Activated CD4-positive, alpha-beta T cell treated with anti-CD3 and anti-CD28 coated beads, Interleukin-2, Interleukin-4, amounts not matched to agents 100 ng/mL and 50 ng/mL, durations not matched to agents 16 hours and 8 hours (primary cell): ENCODE data around the gene NDUFA13.
"Not testable (repeated sequence)": the region's sequence is repeated elsewhere in the genome, so short reads cannot be mapped to it uniquely, and the experiment has no call there.

Experiments
- DNase-seq: peaks from one replicate; pipeline ENCODE4 v3.0.0-alpha.2; 2020; ENCODE audit warnings: low spot score

The NDUFA13 gene

GRCh38 chr19:19515642-19516519, at the start of gene NDUFA13:
NDUFA13 (plus strand) TSS chr19:19516225; CDS start chr19:19516239, 14 bp downstream.
- peak; percentile 95 for DNase-seq

GRCh38 chr19:19468424-19469050, 47.5 kb upstream of the NDUFA13 start:
- no peak for DNase-seq

DNA sequence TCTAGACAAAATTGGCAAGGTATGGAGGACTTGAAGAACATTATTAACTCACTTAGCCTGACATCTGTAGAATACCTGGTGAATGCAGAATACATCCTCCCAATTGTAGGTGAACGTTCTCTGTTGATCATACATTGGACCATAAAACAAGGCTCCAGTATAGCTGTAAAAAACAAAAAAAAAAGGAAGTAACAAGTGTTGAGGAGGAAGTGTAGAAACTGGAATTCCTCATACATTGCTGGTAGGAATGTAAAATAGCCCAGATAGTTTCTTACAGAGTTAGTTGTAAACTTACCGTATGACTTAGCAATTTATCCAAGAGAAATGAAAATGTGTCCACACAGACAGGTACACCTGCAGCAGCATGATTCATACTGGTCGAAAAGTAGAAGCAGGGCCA, 45.4 kb upstream of the NDUFA13 start:
- no peak for DNase-seq

DNA sequence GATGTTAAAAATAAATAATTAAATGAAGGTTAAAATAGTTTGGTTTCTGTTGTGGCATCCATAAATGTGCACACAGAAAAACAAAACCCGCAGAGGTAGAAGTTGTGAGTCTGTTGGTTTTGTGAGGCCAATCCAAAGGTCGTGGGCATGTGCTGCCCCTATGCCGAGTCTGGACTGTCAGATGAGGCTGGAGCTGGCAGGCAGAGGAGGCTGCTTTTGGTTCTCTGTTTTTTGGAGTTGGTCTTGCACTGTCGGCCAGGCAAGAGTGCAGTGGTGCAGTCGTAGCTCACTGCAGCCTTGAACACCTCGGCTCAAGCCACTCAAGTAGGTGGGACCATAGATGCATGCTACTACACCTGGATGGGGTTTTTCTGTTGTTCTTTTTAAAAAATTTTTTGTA, 44.3 kb upstream of the NDUFA13 start:
- DNase-seq, result no peak

- DNase-seq, result not testable (repeated sequence)
Measured at GRCh38 chr19:19472106-19472505, 43.9 kb upstream of the NDUFA13 start.

DNA sequence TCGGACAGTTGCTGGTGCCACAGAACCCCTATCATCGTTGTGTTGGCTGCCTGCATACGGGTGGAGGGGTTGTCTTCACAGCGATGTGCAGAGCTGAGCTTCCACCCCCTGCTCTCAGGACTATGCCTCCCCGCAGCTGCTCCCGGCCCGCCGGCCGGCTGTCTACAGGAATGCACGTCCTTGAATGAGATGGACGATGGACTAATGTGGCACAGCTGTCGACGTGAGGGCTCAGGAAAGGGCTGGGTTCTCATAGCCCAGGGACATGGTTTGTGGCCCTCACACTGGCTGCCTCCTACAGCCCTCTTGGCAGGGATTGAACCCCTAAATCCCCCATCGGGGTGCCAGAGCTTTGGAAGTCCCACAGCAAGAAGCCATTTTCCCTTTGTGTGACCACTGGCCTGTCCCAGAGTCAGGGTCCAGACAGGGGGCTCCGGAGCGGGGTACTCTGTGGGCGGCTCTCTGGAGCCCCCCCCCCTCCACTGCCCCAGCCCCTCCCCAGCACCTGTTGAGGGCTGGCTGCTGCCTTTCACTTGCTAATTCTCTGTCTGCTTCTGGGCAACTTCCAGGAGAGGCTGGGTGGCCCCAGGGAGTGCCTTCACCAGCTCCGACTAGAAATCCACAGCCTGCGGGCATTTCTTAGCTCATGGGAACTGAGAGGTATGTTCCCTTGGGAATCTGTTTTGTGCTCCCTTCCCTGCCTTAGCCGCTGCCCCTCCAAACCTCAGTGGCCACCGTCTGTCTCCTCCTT, 40.8 kb upstream of the NDUFA13 start:
- no peak for DNase-seq

- DNase-seq, result no peak
Measured at GRCh38 chr19:19475849-19476828, 39.9 kb upstream of the NDUFA13 start.

GRCh38 chr19:19477705-19478383, 38.2 kb upstream of the NDUFA13 start:
- DNase-seq, result no peak

GRCh38 chr19:19480688-19481087, 35.3 kb upstream of the NDUFA13 start:
- peak; percentile 54 for DNase-seq

DNA sequence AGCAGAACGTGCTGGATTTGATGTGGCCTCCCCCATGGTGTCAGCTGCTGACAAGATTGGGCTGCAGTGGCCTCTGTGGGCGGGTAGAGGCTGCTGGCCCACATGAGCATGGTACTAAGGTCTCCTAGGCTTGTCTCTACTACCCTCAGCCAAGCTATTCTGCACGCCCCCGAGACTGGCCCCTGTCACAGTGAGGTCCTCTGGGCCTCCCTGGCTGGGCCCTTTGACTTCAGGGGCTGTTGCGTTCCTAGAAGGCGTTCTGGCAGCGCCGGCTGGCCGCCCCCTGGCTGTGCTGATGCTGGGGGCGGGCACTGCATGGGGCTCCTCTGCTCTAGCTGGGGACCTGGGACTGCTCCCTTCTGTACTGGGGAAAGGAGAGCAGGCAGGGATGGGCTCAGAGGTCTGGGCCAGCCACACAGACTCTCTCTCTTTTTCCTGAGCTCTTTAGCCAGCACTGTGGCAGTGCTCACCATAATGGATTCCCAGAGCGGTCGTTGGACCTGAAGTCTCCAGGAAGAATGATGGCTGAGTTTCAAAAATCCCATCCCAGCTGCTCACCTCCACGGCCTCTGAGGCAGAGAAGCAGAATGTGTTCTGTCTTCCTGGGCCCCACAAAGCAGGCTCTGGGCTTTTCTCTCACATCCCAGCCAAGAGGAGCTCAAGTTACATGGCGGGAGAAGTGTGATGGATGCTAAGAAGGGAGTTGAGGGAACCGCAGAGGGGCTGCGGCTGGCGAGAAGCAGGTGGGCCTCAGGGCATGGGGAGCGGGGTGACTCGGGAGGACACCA, 33.0 kb upstream of the NDUFA13 start:
- DNase-seq, result no peak

- no peak for DNase-seq
Measured at GRCh38 chr19:19485161-19485997, 30.6 kb upstream of the NDUFA13 start.

- no peak for DNase-seq
Measured at GRCh38 chr19:19485998-19486290, 30.1 kb upstream of the NDUFA13 start.

DNA sequence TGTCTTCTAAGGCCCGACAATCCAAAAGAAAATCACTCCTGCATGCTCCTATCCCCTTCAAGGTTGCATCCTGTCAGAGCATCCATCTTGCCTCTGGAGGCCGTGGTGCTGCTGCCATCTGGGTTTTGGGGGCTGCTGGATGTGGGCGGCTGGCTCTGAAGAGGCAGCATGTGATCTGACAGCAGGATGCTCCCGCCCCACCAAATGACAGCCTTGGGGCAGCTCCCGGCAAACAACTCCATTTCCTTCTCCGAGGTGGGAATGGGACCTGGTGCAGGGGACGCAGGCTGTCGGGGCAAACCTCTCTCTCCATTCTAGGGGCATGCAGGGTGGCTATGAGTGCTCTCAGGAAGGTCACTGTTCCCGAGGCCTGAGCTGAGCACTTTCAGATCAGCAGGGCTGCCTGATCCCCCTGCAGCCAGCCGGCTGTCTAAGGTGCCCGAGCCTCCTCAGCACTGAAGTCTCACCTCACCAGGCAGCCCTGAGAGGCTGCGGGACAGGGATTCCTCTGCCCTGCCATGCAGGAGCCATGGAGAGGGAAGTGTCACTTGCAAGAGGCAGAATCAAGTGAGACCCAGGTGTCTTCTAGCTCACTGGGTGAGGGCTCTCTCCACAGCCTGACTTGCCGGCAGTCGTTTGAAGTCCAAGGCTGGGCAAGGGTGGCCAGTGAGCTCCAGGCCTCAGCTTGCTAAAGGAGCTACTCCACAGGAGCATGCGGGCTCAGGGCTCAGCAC, 29.5 kb upstream of the NDUFA13 start:
- DNase-seq, result no peak

GRCh38 chr19:19487077-19487949, 28.7 kb upstream of the NDUFA13 start:
- DNase-seq, result no peak

- no peak for DNase-seq
Measured at GRCh38 chr19:19487950-19488874, 27.8 kb upstream of the NDUFA13 start.

DNA sequence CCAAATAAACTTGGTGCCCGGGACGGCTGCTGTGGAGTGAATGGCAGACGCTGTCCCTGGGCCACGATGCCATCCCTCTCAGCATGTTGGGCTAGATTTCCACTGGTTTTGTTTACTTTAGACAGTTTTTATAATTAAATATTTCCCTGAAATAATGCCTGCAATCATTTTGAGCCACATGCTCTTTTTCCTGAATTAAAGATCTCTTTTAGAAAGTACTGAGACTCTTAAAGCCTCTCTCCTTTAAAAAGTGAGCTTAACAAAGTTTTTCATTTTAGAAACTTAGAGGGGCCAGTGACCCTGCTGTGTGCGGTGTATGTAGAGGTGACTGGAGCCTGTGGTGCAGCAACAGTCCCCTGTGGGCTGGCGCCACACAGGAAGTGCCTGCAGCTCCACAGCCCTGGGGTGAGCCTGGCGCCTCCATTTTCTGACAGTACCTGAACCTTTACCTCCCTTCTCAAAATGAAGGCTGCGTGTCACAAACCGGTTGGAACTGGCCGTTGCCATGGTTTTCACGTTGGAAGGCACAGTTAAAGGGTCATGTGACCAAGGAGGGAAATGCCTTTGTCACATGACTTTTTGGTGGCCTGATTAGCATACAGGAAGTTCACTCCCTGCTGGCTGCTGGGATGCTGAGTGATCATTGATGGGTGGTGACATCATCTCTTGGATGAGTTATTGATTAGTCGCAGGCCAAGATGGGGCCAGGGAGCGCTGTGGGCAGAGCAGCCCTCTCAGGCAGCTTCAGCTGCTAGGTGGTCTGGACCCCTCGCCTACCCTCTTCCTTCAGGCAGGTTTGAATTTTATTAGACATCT, 26.9 kb upstream of the NDUFA13 start:
- peak; percentile 97 for DNase-seq
